T follicular helper cell (primary cell): Measurements from ENCODE around the gene CKB.

Experiments
- DNase-seq: peaks from one replicate; pipeline ENCODE4 v3.0.0-alpha.2; 2020; ENCODE audit warnings: low read depth

The CKB gene

DNA sequence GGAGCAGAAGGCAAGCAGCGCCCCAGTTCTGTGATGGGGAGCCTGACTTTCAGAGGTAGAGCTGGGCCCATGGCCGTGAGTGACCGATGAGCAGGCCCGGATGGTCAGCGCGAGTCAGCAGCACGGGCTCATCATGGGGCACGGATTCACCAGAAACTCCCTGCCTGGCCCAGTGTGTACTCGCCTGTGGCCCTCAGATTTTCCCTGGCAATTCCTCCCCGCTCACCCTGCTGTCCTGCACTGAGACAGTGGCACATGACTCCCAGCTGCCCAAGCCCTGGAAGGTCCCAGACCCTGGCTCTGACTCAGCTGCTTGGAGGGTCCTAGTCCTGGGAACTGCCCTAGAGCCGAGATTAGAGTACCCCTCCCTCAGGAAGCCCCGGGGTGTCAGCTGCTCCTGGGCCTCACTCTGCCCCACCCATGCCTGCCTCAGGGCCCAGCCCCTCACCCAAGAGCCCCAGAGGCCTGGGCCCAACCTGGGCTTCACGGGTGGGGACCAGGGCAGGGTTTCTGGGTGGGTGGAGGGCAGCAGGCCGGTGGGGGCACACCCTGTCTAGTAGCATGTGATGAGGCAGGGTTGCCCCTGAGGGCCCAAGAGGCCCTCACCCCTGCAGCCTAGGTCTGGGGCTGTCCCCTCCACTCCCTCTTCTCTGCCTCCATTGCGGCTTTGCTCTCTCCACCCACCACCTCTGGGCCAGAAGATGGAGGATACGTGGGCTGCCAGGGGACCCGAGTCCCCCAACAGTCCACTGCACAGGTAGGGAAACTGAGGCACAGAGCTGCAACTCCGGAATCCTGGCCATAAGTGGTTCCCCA lies 14.8 kb upstream of the CKB start:
- no peak for DNase-seq

DNA sequence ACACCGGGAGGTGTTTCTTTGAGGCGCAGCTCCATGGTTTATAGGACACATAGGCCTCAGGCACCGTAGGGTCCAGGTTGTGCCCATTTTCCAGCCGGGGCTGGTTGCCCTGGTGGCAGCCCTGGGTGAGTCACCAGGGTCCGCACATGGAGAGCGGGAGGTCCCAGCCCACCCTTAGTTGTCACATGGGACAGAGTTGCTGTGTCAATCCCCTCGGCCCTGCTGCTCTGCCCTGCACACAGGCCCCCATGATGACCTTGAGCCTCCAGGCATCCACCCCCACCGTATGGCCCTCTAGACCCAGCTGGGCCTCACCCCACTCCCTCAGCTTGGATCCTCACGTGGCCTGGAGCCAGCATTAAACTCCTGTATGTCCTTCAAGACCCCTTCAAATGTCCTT lies 14.1 kb upstream of the CKB start:
- DNase-seq, result no peak

DNA sequence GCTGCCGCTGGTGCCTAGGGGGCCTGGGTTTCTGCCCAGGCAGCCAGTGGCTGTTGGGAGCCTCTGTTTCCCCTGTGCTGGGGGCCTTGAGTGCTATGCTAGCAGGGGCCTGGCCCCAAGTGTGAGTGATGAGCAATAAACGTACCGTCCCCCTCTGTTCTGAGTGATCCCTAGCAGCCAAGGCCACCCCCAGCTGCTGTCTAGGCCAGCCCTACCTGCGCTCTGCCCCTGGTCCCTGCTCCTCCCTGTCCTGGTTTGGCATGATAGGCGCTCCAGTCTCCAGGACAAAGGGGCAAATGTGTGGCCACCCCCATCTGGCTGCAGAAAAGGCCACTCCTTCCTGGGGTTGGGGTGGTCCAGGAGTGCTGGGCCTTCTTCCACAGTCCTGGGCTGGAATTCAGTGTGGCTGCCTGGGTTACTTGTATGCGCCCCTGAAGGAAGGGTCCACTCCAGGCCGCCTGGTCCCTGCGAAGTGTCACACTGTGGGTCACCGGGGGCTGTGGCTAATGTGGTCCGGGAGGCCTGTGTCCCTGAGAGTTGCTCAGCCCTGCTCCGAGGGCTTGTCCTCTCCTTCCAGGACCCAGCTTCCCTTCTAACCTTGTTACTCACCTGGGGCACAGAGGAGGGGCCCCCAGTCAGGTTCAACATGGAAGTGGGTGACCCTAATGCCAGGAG lies 13.4 kb upstream of the CKB start:
- DNase-seq, result no peak

DNA sequence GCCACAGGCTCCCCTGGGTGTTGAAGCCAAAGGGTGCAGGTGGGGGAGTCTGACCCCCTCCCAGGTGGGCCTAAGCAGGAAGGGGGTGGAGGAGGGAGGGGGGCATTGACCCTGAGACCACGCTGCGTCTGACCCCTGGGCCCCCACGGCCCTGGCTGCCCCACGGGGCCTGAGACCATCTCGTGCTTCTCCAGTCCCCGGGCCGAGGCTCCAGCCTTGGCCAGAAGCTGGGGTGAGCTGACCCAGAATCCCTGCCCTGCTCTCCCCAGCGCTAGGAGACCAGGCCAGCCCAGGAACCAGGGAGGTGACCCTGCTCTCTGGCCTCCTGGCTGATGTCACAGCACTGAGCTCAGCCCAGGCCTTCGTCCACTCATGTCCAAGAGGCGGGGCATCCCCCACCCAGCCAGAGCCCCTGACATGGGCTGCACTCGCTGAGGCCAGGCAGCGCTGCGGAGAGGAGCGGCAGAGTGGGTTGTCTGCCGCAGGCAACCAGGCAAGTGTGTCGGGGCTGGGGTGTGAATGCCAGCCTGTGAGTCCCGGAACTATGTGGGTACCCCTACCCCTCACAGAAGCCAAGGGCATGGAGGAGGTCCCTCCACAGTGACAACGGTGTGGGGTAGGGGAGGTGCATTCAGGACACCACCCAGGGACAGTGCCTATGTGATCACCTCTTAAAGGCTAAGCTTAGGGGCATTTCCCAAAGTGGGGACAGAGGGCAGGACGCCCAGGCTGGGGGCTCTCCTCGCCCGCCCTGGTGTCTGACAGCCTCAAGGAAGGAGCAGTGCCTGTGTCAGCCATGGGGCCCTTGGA lies 12.7 kb upstream of the CKB start:
- DNase-seq, result no peak

DNA sequence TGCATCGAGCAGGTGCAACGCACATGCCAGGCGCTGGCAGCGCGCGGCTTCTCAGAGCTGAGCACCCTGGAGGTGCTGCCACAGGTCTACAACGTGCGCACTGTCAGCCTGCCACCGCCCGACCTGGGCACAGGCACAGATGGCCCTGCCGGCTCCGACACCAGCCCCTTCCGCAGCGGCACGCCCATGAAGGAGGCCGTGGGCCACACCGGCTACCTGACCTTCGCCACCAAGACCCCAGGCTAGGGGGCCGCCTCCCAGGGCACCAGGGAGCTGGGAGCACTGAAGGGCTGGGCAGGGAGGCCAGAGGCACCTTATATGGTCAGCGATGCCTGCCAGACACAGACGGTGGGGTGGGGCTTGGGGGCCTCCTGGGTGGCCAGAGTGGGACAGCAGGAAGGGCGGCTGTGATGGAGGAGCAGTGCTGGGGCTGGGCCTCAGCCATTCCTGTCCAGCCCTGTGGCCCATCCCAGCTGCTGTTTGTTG lies 12.0 kb upstream of the CKB start:
- DNase-seq, result no peak

DNA sequence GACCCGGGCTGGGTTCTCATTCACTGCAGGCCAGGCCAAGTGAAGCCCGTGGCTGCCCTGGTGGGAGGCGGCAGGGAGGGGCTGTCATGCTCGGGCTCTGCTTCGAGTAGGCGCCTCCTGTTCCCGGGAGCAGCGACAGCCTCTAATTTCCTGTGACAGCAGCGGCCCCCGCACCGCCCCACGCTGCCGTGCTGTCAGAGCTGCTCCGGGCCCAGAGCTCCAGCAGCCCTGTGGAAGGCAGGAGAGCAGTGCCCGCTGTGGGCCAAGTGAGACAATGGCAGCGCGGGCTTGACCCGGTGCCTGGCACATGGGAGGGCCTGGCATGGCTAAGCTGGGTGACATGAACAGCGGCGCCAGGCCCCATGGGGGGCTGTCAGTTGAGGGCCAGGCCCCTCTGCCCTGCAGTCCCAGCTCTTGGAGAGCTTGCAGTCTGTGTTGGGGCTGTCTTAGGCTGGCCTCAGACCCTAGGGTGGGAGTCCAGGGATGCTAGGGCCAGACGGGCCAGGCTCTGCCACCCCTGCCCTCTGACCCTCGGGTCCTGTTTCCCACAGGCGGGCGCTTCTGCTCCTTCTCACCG lies 11.5 kb upstream of the CKB start:
- no peak for DNase-seq

DNA sequence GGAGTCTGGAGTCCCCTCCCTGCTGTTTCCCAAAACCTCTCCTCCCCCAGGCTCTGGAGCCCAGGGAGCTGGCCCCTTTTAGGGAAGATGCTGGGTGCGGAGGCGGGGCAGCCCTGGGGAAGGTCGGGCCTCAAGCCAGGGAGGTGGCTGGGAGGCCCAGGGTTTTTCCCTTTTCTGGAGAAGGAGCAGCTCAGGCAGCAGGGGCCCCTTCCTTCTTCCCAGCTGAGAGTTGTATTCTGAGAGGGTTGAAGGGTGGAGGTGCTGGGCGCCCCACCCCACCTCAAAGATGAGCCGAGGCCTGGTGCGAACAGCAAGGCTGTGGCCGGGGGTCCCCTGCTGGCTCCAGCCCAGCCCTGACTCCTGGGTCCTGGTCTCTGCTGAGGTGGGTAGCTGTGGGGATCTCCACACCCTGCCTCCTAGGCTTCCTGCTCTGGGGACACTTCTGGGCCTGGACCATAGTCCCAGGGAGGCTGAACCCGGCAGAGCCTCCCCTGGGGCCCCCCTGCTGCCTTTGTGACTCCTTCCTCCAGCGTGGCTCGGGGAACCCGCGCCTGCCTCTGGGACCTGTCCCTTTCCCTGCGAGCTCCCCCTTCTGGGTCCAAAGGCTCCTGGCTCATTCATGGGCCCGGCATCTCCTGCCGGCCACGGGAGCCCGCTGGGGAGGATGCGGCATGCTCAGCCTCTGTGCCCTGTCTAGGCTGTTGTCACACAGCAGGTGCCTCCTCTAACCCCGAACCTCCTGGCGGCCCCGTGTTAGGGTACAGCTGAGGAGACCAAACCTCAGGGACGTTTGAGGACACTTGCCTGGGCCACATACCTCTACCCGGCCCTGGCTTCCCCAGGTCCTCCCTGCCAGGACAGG lies 10.7 kb upstream of the CKB start:
- no peak for DNase-seq

DNA sequence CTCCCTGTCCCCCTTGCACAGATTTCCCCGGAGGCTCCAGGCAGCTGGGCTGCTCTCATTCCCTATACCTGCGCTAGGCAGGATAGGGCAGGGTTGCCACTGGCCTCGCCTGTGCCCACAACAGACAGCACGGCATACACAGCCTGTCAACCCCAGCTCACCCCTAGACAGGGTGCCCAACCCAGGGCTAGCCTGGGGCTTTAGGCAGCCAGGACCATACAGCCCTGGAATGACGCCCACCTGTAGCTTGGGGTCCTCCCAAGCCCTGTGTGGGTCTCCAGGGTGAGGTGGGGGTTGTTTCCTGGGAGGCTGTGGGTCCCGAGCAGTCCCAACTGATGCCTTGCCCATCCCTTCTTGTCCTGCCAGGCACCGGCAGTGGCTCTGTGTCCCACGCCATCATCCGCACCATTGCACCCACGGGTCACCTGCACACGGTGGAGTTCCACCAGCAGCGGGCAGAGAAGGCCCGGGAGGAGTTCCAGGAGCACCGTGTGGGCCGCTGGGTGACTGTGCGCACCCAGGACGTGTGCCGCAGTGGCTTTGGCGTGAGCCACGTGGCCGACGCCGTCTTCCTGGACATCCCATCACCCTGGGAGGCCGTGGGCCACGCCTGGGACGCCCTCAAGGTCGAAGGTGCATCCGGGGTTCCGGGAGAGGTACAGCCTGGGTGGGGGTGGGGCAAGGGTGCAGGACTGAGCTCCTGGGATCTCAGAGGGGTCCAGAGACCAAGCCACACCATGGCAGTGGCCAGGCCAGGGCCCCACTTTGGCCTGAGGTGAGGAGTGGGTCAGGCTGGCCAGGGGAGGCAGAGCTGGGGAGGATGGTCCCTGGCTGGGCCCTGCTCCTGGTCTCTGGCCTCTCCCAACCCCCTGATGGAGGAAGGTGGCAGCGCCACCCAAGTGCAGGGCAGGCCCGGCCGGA lies 9.8 kb upstream of the CKB start:
- no peak for DNase-seq

DNA sequence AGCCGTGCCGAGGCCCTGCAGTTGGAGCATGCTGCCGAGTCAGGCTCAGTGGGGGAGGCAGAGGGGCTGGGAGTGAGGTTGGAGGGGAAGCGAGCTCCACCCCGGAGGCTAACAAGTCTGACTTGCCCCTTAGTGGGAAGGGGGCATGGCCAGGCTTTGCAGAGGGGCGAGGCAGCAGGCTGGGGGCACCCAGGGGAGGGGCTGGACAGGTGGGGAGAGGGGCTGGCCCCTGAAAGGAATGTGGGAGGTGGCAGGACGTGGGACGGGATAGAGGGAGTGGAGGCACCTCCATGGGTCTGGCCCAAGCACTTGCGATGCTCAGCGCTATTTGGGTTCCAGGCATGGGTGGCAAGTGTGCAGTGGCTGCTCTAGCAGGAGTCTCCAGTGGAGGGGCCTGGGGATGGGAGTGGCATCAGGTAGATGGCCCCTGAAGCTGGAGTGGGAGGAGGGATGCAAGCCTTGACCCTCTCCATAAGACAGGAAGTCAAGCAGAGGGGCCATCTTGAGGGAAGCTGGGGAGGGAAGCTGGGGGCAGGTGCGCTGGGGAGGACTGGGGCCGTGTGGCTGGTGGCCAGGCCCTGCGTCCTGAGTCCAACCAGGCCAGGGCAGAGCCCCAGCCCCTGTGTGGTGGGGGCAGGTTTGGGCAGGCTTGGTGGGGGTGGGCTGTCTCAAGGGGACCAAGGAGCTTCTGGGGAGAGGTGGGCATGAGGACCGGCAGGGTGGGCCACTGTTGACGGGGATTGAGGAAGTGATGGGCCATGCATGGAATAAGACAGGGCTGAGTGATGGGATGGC lies 9.0 kb upstream of the CKB start:
- DNase-seq, result no peak

DNA sequence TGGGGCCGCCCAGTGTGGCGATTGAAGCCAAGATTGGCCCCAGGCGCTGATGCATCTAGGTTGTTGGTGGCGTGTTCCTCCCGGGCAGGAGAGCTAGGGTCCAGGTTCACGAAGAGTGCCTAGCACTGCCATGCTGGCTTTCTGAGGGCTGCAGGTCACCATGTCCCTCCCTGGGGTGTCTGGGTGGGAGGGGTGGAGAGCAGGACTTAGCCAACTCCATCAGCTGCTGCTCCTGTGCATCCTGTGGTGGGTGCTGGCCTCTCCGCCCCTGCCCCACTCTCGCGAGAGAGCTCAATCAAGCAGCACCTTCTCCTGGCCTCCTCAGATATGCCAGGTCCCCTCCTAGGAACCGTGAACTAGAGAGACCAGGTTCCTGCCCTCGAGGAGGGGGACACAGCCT lies 8.2 kb upstream of the CKB start:
- no peak for DNase-seq

DNA sequence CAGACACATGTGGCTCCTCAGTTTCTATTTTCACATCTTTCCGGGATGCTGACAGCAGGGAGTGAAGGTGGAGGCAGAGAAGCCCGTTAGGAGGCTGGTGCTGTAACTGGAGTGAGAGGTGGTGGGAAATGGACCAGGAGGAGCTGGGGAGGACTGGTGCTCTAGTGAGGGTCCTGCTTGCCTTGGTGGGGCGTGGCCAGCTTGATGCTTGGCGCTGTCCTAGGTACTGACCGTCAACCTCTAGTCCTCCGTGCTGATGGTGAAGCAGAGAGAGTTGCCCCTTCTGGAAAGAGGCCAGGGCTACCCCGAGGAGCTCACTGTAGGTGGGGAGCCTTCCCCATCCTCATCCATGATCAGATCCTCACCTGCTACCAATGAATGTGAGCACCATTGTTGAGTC lies 7.8 kb upstream of the CKB start:
- no peak for DNase-seq

DNA sequence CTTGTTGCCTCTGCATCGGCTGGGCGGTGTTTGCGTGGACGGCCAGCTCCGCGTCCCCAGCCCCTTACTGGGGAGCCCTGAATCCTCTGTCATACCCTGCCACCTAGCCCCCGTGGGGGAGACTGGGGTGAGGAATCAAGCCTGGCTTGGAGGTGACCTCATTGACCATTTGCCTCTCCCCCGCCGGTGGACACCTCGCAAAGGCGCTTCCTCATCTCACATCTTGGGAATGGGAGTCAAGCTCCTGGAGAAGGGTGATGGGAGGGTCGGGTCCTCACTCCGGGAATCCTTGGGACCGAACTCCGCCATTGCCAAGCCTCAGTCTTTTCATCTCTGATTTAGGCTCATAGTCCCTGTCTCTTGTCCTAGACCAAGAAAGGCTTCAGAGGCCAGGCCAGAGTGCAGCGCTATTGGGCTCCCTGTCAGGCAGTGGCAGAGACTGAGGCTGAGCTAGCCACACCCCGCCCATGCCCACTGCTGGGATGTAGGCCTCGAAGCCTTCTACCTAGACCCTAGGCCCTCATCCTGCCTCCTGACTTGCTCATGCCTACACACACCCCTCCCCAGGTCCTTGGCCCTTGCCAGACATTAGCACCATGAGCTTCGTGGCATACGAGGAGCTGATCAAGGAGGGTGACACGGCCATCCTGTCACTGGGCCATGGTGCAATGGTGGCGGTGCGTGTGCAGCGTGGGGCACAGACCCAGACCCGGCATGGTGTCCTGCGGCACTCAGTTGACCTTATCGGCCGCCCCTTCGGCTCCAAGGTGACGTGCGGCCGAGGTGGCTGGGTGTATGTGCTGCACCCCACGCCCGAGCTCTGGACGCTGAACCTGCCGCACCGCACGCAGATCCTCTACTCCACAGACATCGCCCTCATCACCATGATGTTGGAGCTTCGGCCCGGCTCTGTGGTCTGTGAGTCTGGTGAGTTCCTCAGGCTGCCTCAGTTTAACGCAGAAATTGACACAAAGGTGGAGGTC lies 7.0 kb upstream of the CKB start:
- DNase-seq, result no peak

DNA sequence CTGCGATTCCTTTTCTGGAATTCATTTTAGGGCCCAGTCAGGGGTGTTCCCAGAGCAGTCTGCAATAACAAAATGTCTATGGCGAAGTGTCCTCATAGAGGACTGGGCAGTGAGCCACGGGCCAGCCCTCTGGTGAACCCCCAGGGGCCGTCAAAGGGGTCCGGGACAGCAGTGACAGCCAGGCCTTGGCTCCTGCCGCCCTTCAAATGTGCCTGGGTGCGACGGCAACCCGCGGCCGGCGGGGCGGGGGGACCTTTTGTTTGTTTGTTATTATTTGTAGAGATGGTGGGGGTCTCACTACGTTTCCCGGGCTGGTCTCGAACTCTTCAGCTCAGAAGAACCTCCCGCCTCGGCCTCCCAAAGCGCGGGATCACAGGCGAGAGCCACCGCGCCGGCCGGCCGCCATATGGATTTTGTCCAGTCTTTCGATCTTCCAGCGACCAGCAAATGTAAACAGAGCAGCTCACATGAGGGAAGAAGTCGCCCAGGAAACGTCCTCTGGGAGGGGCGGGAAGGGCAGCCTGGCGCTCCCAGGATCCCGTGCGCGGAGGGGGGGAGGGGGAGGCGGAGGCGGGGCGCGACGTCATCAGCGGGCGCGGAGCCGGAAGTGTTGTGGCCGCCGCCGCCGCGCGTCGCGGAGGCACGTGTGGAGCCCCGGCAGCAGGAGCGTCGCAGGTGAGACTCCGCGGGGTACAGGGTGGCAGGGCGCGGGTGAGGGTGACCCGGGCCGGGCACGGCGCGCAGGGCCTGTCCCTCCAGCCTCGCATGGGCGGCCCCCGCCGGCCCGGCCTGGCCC lies 6.2 kb upstream of the CKB start, which contains the start of gene TRMT61A:
TSS of gene TRMT61A (plus strand) at position 610 of the 796 bp plus-strand sequence. CDS start 783 bp downstream, outside the sequence.
- peak; percentile 70 for DNase-seq

DNA sequence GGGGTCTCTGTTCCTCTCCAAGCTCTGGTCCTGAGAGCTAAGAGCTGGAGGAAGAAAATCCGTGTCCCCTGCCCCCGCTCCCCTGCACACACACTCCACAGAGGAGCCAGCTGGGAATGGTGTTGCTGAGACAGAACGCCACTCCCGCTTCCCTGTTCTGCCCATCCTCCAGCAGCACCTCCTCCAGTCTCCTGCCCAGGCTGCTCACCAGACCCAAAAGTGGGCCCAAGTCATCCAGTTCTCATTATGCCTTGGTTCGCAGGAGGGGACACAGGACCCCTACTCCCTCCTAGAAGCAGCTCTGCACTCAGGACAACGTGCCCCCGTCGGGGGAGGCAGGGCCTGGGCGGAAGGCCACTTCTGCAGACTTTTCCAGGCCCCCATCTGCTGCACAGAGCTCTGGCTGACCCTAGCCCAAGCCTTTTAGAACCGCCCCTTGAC lies 5.5 kb upstream of the CKB start:
- DNase-seq, result no peak

DNA sequence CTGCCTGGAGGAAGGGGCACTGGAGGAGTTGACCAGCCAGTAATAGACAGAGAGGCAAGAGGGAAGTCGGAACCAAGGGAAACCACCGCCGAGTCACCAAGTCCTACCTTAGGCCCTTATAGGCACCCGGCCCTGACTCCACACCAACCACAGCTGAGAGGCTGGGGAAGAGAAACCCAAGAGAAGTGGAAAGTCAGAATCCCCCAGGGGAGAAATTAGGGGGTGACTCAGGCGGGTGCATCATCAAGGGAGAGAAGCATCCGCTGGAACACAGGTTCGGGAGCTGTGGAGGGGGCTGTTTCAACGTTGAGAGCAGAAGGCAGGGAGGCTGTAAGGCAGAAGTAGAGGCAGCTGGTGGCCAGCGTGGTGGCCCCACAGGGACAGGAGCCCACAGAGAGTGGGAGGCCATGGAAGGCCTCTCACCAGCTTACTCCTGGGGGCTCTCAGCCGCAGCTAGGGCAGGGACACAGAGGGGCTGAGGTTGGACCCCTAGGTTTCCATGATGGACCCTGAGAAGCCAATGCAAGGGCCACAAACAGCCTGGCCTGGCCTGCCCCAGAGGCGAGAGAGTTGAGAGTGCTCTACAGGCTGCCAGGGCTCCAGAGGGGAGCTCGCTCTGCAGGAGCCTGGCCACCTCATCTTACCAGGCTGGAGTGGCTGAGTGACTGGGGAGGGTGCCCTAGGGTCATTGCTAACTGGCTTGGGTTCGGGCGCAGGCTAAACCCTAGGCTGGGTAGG lies 4.9 kb upstream of the CKB start:
- no peak for DNase-seq

DNA sequence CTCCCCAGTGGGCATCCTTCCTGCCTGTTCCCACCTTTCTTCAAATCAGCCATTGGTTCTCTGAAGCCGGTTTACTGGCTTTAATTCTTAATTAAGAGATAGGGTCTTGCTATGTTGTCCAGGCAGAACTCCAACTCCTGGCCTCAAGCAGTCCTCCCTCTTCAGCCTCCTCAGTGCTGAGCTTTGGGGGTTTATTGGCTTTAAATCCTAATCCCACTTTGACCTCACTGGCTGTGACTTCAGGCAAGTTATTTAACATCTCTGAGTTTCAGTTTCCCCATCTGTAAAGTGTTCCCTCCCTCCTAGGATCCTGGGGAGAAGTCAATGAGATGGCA lies 4.3 kb upstream of the CKB start:
- no peak for DNase-seq
